Right forelimb (tissue), 1 donor: ENCODE data around the gene ZNF160.
"Not testable (repeated sequence)": the region's sequence is repeated elsewhere in the genome, so short reads cannot be mapped to it uniquely, and the experiment has no call there.

Source experiments
- DNase-seq: peaks from one replicate; pipeline ENCODE4 v3.0.0-alpha.2; 2018

ZNF160 gene

DNA sequence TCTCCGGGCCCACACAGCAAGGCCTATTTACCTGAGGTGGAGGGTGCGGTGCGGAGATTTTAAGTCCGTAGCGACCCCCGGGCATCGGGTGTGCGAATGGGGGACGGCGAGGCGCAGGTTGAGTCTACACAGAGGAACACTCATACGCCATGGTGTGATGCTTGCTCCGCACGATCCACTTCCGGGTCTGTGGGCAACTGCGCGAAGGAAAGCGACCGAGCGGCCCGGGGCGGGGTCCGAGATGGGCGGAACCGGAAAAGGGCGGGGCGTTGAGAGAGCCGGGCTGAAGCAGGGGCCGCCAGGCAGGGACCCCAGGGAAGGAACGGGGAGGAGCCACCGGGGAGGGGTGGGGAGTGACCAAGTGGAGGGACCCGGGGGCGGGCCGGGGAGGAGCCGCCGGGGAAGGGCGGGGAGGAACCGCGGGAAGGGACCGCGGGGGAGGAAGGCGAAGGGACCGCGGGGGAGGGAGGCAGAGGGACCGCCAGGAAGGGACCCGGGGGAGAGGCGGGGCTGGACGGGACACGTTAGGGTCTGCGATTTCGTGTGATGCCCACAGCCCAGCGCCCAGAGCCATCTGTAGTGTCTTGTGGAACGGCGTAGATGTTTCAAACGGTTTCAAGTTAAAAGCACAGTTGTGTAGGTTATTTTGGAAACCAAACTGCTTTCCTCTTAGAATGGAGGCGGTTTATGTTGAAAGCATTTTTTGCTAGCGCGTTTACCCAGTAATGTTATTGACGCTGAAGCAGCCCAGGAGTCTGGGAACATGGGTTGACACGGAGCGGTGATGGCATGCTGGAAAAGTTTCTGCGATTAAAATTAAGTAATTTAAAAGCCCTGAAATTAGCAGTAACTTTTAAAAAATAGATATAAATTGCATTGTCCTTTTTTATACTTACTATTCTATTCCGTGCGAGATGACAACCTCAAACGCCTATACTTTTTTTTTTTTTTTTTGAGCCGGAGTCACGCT is at the start of gene ZNF160:
ZNF160 (minus strand) TSS at position 189 of the 970 bp plus-strand sequence. CDS start 17,146 bp downstream, outside the sequence.
- DNase-seq = peak; percentile 100

DNA sequence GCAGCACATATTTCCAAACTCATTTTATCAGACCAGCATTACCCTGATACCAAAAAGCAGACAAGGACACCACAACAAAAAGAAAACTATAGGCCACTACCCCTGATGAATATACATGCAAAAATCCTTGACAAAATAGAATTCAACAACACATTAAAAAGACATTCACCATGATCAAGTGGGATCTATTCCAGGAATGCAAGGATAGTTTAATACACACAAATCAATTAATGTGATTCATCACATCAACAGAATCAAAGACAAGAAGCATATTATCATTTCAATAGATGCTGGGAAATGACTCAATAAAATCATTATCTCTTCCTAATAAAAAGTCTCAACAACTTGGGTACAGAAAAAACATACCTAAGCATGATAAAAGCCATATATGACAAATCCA is 44.4 kb upstream of the ZNF160 start:
- no peak for DNase-seq

GRCh38 chr19:53140351-53140750 is 37.1 kb upstream of the ZNF160 start:
- DNase-seq = no peak

DNA sequence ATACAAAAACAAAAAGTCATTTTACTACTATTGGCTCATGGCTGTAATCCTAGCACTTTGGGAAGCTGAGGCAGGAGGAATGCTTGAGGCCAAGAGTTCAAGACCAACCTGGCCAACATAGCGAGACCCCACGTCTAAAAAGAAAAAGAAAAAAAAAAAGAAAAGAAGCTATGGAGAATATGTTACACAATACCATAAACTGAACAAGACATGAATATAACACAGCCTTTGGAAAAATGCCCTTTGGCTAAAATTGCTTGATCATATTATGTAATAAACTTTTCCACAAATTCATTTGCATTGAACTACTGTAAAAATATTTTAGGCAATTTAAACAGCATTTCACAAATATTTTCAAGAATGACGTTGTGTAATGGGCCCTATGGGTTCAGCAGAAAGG is 33.2 kb upstream of the ZNF160 start:
- no peak for DNase-seq

DNA sequence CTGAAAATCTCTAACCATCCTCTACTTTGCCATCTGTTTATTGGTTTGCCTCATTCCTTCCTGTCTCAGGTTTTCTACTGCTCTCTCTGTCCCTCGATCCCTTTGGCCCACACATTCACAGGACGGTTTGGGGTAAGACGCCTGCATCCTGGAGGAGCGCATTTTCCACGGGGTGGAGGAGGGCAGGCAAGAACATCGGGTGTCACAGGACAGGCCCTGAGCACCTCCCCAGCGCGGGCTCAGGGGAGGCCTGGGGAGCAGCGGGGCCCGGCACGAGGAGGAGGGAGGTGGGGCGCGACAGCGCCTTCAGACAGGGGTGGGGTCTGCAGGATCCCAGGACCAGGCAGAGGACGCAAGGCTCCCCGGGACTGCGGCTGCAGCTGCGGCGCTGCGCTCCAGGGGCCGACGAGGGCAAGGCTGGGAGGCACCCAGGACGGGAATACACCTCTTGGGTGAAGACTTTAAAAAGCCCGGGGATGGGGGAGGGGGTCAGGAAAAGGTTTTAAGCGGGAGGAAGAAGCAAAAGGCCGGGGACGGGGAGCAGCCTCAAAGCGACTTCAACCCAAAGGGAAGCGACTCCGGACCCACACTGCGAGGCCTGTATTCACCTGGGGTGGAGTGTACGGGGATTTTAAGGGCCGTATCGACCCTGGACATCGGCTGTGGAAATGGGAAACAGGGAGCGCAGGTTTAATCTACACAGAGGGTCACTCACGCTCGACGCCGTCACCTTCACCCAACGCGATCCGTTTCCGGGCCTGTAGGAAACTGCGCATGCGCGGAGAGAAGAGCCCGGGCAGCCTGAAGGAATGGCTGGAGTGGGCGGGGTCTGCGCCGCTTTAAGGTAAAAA is 29.1 kb upstream of the ZNF160 start, which contains the start of gene ZNF415:
ZNF415 (minus strand) TSS at position 770 of the 851 bp plus-strand sequence. CDS start 10,234 bp downstream, outside the sequence.
- DNase-seq = peak; percentile 92

GRCh38 chr19:53131727-53132126 is 28.5 kb upstream of the ZNF160 start:
- no peak for DNase-seq

DNA sequence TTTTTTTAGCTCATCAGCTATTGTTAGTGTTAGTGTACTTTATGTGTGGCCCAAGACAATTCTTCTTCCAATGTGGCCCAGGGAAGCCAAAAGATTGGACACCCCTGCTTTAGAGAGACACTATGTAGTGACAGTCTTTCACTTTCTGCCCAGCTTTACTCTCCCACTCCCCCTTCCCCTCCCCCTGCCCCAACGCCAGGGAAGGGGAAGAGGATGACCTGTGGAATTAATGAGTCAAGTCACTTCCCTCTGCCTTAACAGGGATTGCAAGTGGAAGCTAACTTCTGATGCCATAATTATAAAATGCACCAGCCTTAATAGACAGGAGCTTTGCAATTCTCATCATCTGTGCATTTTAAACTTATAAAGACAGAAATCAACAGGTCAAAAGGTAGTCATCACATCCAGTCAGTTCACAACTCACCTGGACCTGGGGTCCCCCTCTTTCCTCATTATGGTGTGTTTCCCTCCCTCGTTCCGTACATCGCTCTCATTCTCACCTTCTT is 27.9 kb upstream of the ZNF160 start:
- DNase-seq = no peak

- DNase-seq = no peak
These were observed 27.3 kb upstream of the ZNF160 start for GRCh38 chr19:53130506-53130905.

GRCh38 chr19:53126733-53127526 is 23.7 kb upstream of the ZNF160 start:
- DNase-seq = not testable (repeated sequence)

DNA sequence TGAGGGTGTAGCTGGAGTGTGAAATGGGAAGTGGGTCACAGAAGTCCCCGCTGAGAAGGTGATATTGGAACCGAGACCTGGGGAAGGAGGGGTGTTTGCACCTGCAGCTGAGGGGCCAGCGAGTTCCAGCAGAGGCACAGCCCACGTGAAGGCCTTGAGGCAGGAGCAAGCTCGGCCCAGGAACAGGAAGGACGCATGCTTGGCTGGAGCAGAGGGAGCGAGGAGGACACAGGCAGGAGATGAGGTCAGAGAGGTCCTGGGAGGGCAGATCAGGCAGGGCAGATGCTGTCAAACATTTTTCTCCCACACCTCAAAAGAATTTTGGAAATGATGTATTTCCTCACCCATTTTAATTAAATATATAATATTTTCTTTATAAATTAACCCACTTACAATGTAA is 20.2 kb upstream of the ZNF160 start:
- no peak for DNase-seq

GRCh38 chr19:53112286-53112685 is 9.1 kb upstream of the ZNF160 start:
- no peak for DNase-seq

DNA sequence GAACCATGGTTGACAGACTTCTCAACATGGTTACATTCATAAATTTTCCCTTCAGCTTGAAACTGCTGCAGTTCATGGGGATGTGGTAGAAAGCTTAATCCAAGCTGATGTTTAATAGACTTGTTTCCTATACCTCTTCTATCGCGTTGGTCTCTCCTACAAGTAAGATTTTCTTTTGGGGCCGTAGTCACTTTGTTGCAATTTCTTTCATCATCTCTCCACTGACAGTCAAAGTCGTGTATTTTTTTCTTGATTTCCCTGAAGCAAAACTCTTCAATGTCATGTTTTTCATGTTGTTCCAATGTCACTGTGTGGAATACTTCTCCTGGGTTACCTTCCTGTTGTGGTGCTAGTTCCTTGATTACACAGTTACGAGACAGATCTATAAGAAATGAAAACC is 6.3 kb upstream of the ZNF160 start:
- DNase-seq = no peak

DNA sequence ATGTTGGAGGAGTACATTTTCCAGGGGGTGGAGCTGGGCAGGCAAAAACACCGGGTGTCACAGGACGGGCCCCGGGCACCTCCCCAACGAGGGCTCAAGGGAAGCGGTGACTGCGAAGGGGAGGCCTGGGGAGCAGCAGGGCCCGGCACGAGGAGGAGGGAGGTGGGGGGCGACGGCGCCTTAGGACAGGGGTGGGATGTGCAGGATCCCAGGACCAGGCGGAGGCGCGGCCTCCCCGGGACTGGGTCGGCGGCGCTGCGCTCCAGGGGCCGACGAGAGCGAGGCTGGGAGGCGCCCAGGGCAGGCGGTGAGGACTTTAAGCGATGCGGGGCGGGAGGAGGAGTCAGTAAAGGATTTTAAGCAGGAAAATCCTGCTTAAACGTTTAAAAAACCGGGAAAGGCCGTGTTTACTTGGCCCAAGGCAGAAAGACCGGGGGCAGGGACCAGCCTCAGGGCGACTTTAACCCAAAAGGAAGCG is 427 bp downstream of the ZNF160 start:
- DNase-seq = peak; percentile 65

- DNase-seq = no peak
These were observed 941 bp downstream of the ZNF160 start for GRCh38 chr19:53102206-53102755.

DNA sequence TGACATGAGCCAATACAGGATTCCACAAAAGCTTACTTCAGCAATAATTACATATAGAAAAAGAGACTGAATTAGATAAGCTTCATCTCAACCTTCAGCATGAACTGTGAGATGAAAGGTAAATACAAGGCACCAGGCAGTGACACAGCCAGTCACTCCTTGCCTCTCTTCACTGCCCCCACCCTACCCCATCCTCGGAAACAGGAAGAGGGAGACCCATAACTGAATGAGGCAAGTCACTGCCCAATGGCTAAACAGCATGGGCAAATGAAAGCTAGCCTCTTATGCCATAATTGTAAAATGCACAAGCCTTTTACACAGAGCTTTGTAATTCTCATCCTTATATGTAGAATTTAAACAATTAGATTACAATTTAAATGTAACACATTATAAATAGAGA is 1.7 kb downstream of the ZNF160 start:
- DNase-seq = no peak

DNA sequence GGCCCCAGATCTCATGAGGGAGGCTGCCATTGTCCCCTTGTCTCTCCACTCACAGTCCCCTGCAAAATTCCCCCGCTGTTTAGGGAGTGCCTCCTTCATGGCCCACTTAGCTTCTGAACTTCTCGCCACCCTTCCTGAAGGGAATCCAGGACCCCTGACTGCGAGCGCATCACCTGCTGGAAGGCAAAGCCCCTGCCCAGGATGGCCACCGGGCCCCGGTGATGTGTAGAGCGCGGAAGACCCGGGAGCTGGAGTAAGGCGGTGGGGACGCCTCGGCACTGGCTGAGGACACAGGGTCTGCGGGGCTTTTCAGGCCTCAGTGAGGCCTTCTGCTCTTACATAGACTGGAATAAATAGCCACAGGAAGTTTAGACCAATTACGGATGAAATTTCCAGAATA is 4.7 kb downstream of the ZNF160 start:
- not testable (repeated sequence) for DNase-seq

DNA sequence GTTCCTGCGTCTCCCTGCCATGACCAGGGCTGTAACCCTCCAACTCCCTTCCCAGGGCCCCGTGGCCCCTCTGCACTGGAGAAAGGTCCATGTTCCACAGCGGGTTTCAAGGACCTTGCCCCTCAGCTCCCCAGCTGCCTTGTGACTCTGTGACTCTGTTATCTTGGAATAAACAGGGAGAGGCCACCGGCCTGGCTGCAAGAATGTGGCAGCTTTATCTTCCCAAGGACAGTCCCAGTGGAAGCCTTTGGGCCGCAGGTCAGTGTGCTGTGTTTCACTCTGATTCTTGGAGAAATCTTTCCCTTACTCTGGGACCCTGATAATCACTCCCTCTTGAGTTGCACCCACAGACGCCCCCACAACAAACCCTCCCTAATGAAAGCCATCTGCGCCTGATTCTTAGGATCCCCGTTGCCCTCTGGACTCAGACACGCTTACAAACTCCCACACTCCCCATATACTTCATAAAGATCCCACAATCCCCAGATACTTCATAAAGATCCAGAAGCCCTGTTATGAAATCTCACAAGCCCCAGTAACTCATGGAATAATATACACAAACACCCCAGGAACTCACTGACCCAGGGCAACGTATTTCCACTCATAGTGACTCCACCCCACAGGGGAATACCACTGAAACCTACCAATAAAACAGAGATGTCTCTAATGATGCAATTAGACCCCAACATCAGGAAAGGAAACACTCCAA is 6.1 kb downstream of the ZNF160 start:
- not testable (repeated sequence) for DNase-seq

- not testable (repeated sequence) for DNase-seq
These were observed 6.6 kb downstream of the ZNF160 start for GRCh38 chr19:53096579-53096978.

DNA sequence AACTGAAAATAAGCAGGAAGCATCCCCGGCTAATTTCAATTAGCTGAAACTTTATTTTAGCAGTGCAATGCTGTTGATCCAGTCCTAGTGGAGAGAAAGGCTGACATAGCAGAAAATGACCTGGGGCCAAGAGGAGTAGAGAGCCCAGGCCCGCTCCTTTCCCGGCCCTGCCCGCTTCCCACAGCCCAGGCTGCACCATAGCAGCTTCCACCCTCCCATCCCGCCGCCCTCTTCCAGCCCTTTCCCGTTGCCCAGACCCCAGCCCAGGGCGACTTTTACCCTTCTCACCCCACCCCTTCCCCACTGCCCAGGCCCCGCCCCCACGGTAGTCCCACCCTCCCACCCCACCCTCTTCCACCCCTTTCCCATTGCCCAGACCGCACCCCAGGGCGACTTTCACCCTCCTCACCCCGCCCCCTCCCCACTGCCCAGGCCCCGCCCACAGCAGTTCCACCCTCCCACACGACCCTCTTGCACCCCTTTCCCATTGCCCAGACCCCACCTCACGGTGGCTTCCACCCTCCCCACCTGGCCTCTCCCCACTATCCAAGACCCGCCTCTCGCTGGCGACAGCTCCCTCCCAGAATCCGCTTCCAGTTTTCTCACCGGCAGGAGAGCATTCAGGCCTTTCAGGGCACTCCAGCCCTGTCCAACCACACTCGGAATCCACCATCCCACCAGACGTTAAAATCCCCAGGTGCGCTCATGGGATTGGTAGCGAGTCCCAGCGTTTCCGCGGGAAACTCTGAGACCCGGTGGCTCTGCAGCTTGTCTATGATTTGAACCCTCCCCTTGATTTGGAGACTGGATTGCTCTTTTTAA is 8.3 kb downstream of the ZNF160 start:
- no peak for DNase-seq

DNA sequence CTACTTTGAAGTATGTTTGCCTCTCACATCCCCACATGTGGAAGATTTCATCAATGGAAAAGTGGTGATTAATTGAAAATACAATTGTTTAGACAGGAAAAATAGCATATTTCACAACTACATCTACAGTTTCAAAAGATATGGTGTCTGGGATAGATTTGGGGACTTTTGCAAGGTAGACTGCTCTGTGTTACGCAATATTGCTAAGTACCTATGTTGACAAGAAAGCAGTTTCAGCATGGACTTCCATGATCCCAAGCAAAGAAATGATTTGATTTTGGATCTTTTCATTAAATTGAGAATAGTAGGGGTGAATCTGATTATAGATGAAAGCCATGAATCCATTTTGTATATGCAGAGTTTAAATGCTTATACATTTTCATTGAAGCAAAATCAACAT is 10.5 kb downstream of the ZNF160 start:
- no peak for DNase-seq
